Neuronal stem cell (in vitro differentiated cells): ENCODE results near the gene PSMA6.

Source experiments
- DNase-seq: peaks from one replicate; pipeline ENCODE4 v3.0.0-alpha.2; 2013; ENCODE audit warnings: low spot score
- H2AFZ ChIP-seq: one replicate; pipeline ENCODE4 v1.6.1; 2013; ENCODE audit warnings: mild to moderate bottlenecking, low read length, inconsistent platforms
- H2AK5ac ChIP-seq: 2 replicates; pipeline ENCODE4 v1.6.1; 2013; ENCODE audit warnings: low read depth, mild to moderate bottlenecking, inconsistent platforms, low read length, moderate library complexity, mixed read lengths
- H2BK120ac ChIP-seq: 2 replicates; pipeline ENCODE4 v1.6.1; 2013; ENCODE audit warnings: low read depth, mild to moderate bottlenecking, inconsistent platforms, low read length, moderate library complexity, mixed read lengths
- H2BK12ac ChIP-seq: one replicate; pipeline ENCODE4 v1.6.1; 2013; ENCODE audit warnings: low read length, inconsistent platforms
- H2BK15ac ChIP-seq: 2 replicates; pipeline ENCODE4 v1.6.1; 2013; ENCODE audit warnings: mild to moderate bottlenecking, low read length, inconsistent platforms, mixed read lengths
- H2BK5ac ChIP-seq: one replicate; pipeline ENCODE4 v1.6.1; 2013; ENCODE audit warnings: inconsistent platforms, mild to moderate bottlenecking, low read length, moderate library complexity
- H3K14ac ChIP-seq: one replicate; pipeline ENCODE4 v1.6.1; 2013; ENCODE audit warnings: low read length, inconsistent platforms
- H3K18ac ChIP-seq: 2 replicates; pipeline ENCODE4 v1.6.1; 2013; ENCODE audit warnings: low read length, inconsistent platforms
- H3K23ac ChIP-seq: 2 replicates; pipeline ENCODE4 v1.6.1; 2013; ENCODE audit warnings: low read depth, mild to moderate bottlenecking, mixed read lengths, low read length, inconsistent platforms; ENCODE audit not compliant: poor library complexity
- H3K27ac ChIP-seq: replicated peaks from 3 replicates; pipeline ENCODE4 v1.5.1; 2013; ENCODE audit warnings: low read length, inconsistent platforms
- H3K27me3 ChIP-seq, 3 experiments: 2 replicates each; pipeline ENCODE4 v1.6.1; 2013; ENCODE audit warnings: low read length in 3 of 3, mild to moderate bottlenecking in 2 of 3, inconsistent platforms in 1 of 3, low read depth in 1 of 3, mixed read lengths in 1 of 3, moderate library complexity in 1 of 3; ENCODE audit not compliant: control insufficient read depth in 3 of 3, insufficient read depth in 3 of 3
- H3K36me3 ChIP-seq, 2 donors: replicated peaks in 1 of 2; 2 replicates each; pipeline ENCODE4 v1.6.1; 2013; ENCODE audit warnings: low read length in 2 of 2; ENCODE audit not compliant: control insufficient read depth in 2 of 2, insufficient read depth in 2 of 2
- H3K4ac ChIP-seq: 2 replicates; pipeline ENCODE4 v1.6.1; 2013; ENCODE audit warnings: inconsistent platforms, mild to moderate bottlenecking, low read length, moderate library complexity
- H3K4me1 ChIP-seq, 2 donors: 1 replicate in 1 of 2; 2 replicates in 1 of 2; pipeline ENCODE4 v1.6.1; 2013; ENCODE audit warnings: low read length in 2 of 2, low read depth in 1 of 2; ENCODE audit not compliant: control insufficient read depth in 2 of 2, insufficient read depth in 1 of 2
- H3K4me2 ChIP-seq: one replicate; pipeline ENCODE4 v1.6.1; 2013; ENCODE audit warnings: mild to moderate bottlenecking, low read length, inconsistent platforms; ENCODE audit not compliant: insufficient read depth, poor library complexity, severe bottlenecking
- H3K4me3 ChIP-seq, 2 donors: 2 replicates each; pipeline ENCODE4 v1.5.1; 2013; ENCODE audit warnings: low read length in 2 of 2, mild to moderate bottlenecking in 2 of 2, inconsistent platforms in 1 of 2, moderate library complexity in 1 of 2
- H3K79me1 ChIP-seq: one replicate; pipeline ENCODE4 v1.6.1; 2013; ENCODE audit warnings: low read depth, mild to moderate bottlenecking, inconsistent platforms, low read length, moderate library complexity
- H3K9ac ChIP-seq: one replicate; pipeline ENCODE4 v1.6.1; 2013; ENCODE audit warnings: mild to moderate bottlenecking, low read depth, low read length, inconsistent platforms; ENCODE audit not compliant: poor library complexity
- H3K9me3 ChIP-seq, 2 donors: replicated peaks in 1 of 2; 2 replicates each; pipeline versions ENCODE3 to v1.6.1; 2013; ENCODE audit warnings: low read length in 2 of 2, mild to moderate bottlenecking in 2 of 2, inconsistent platforms in 1 of 2, low read depth in 1 of 2, mixed read lengths in 1 of 2, moderate library complexity in 1 of 2; ENCODE audit not compliant: control insufficient read depth in 2 of 2, insufficient read depth in 1 of 2
- H4K8ac ChIP-seq: one replicate; pipeline ENCODE4 v1.6.1; 2013; ENCODE audit warnings: low read depth, mild to moderate bottlenecking, inconsistent platforms, low read length, moderate library complexity
- H4K91ac ChIP-seq: one replicate; pipeline ENCODE4 v1.6.1; 2013; ENCODE audit warnings: low read length, low read depth, mild to moderate bottlenecking, inconsistent platforms; ENCODE audit not compliant: poor library complexity
- WGBS, 2 donors: extraction: QIAGEN DNeasy Blood & Tissue Kit; methylation state at CpG; one replicate each; pipeline ENCODE4 v1.1.7; 2013; ENCODE audit warnings: missing lambda C conversion rate in 2 of 2, mixed read lengths in 1 of 2; ENCODE audit not compliant: insufficient read length in 2 of 2, insufficient replicate concordance in 1 of 2; ENCODE audit errors: extremely low coverage in 2 of 2; 5-methylcytosine and 5-hydroxymethylcytosine counted together

PSMA6 gene

GRCh38 chr14:35342489-35343010, 50.4 kb downstream of the PSMA6 start:
- Histone ChIP-seq H3K4me1 (peaks cover 8 to 14% of the 10 kb centered on the region in 2 donors), H3K4me2 (no peak overlapping the region), H3K18ac (no peak overlapping the region), H2BK15ac (no peak overlapping the region), H2BK12ac (no peak overlapping the region), H4K8ac (no peak overlapping the region), H3K14ac (no peak overlapping the region), H2BK120ac (no peak overlapping the region), H3K36me3 (no peaks in the 10 kb centered on the region), H3K23ac (no peak overlapping the region), H3K27ac (no peak overlapping the region), H3K9ac (no peak overlapping the region), H3K9me3 (no peaks in the 10 kb centered on the region), H2AK5ac (no peak overlapping the region), H3K27me3 (no peaks in the 10 kb centered on the region), H3K79me1 (no peaks in the 10 kb centered on the region), H2AFZ (peak overlapping the region; percentile 71), H4K91ac (no peak overlapping the region), H3K4me3 (no peak overlapping the region), H2BK5ac (no peak overlapping the region), H3K4ac (no peak overlapping the region)
- WGBS, 2 donors = no CpG with 5 or more reads among the region's 8 CpGs
- no peak for DNase-seq

DNA sequence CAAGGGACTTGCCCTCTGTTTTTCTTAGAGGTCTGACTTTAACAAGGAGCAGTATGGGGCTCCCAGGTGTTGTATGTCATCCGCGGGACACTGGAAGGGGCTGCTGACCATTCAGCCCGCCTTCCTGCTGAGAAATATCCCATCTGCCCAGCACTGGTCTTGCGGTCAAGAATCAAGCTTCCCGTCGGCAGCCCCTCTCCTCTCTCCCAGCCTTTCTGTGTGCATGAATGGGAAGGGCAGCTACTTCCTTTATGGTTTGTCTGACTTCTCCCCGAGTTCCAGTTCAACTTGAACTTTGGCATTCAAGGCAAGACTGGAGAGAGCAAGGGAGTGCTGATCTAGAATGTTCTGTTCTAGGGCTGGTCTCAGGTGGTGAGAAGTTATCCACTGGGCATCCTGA, 51.5 kb downstream of the PSMA6 start:
- no peak overlapping the region for H3K4me3 ChIP-seq
- no peaks in the 10 kb centered on the region for H3K79me1 ChIP-seq
- no peaks in the 10 kb centered on the region for H3K9me3 ChIP-seq
- no peak overlapping the region for H4K8ac ChIP-seq
- H3K18ac ChIP-seq = no peak overlapping the region
- H2BK120ac ChIP-seq = no peak overlapping the region
- no peak overlapping the region for H2BK12ac ChIP-seq
- DNase-seq = no peak
- H2AFZ ChIP-seq = peak overlapping the region; percentile 6
- H3K4me1 ChIP-seq = peaks cover 10 to 17% of the 10 kb centered on the region in 2 donors
- no peak overlapping the region for H3K14ac ChIP-seq
- no CpG with 5 or more reads among the region's 7 CpGs for WGBS, 2 donors
- H3K27ac ChIP-seq = no peak overlapping the region
- H3K23ac ChIP-seq = no peak overlapping the region
- H3K36me3 ChIP-seq = no peaks in the 10 kb centered on the region
- H2BK5ac ChIP-seq = no peak overlapping the region
- no peak overlapping the region for H3K9ac ChIP-seq
- no peak overlapping the region for H2AK5ac ChIP-seq
- no peak overlapping the region for H4K91ac ChIP-seq
- no peak overlapping the region for H3K4ac ChIP-seq
- H2BK15ac ChIP-seq = no peak overlapping the region
- no peaks in the 10 kb centered on the region for H3K27me3 ChIP-seq
- H3K4me2 ChIP-seq = no peak overlapping the region

DNA sequence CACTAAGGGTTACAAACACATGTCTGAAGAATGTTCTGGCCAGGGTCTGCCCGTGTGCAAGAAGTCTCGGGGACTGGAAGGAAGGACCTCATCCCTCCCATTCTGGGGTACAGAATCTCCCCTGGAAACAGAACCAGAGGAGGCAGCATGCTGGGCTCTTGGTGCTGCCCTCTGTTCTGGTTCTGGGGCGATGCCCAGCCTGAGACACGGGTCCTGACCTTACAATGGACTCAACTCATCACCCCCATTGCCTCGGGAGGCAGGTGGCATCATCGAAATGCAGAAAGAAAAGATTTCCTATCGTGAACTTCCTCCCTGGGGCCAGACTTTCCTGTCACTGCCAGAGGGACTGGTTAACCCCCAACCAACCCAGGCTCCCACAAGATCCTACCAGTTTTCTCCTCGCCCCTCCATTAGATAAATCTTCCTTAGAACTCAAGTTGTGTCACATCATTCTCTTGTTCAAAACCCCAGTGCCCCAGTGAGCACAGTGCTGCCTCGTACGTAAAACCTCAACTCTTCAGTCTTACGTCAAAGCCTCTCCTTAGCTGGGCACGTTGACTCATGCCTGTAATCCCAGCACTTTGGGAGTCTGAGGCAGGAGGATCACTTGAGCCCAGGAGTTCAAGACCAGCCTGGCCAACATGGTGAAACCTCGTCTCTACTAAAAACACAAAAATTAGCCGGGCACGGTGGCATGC, 52.1 kb downstream of the PSMA6 start:
- Histone ChIP-seq H3K4ac (no peak overlapping the region), H2AFZ (no peak overlapping the region), H3K36me3 (no peaks in the 10 kb centered on the region), H2AK5ac (no peak overlapping the region), H3K4me2 (no peak overlapping the region), H3K27ac (no peak overlapping the region), H3K27me3 (no peaks in the 10 kb centered on the region), H2BK5ac (no peak overlapping the region), H3K4me1 (peaks cover 10 to 17% of the 10 kb centered on the region in 2 donors), H3K4me3 (no peak overlapping the region), H3K9me3 (no peaks in the 10 kb centered on the region), H3K14ac (no peak overlapping the region), H3K18ac (no peak overlapping the region), H2BK15ac (no peak overlapping the region), H4K8ac (no peak overlapping the region), H2BK12ac (no peak overlapping the region), H3K23ac (no peak overlapping the region), H3K9ac (no peak overlapping the region), H2BK120ac (no peak overlapping the region), H4K91ac (no peak overlapping the region), H3K79me1 (no peaks in the 10 kb centered on the region)
- no CpG with 5 or more reads among the region's 15 CpGs for WGBS, 2 donors
- DNase-seq = no peak

DNA sequence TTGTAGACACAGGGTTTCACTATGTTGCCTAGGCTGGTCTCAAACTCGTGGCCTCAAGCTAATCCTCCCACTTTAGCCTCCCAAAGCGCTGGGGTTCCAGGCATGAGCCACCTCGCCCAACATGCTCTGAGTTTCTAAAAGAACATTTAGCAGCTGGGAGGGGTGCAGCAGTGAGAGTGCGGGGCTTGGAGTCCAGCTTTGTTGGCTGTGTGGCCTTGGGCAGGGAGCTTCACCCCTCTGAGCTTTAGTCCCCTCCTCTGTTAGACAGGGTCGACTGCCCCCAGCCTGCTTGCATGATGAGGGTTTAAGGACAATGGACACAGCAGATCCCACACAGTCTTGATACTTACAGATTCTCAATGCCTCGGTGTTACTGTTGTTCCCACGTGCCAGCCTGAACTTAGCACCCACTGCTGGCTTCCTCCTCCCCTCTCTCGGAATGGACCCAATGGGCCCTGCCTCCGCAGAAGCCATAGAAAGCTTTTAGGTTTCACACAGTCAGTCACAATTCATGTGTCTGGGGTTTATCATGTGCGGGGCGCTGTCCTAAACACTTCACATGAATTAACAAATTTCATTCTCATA, 54.6 kb downstream of the PSMA6 start:
- Histone ChIP-seq H2BK5ac (no peak overlapping the region), H3K4me2 (no peak overlapping the region), H2AK5ac (peak overlapping the region; percentile 43), H3K27me3 (no peaks in the 10 kb centered on the region), H3K14ac (no peak overlapping the region), H2AFZ (peak overlapping the region; percentile 97), H3K18ac (peak overlapping the region; percentile 71), H3K79me1 (no peaks in the 10 kb centered on the region), H3K23ac (peak overlapping the region; percentile 43), H3K36me3 (no peaks in the 10 kb centered on the region), H3K4ac (no peak overlapping the region), H4K8ac (no peak overlapping the region), H3K9ac (no peak overlapping the region), H3K4me1 (peaks cover 7 to 15% of the 10 kb centered on the region in 2 donors), H2BK12ac (no peak overlapping the region), H3K9me3 (no peaks in the 10 kb centered on the region), H3K27ac (no peak overlapping the region), H2BK120ac (no peak overlapping the region), H3K4me3 (no peak overlapping the region), H4K91ac (no peak overlapping the region), H2BK15ac (peak overlapping the region; percentile 44)
- no CpG with 5 or more reads among the region's 11 CpGs for WGBS, 2 donors
- DNase-seq = no peak
